ENCODE results near the gene PIBF1. TPM values are rescaled to one million over a fixed set of nuclear protein-coding genes. Genes with fewer than 3 reads are reported as not detected.

The PIBF1 gene
- total RNA-seq, 1 experiment from 2014 or later: 12.1 TPM

DNA sequence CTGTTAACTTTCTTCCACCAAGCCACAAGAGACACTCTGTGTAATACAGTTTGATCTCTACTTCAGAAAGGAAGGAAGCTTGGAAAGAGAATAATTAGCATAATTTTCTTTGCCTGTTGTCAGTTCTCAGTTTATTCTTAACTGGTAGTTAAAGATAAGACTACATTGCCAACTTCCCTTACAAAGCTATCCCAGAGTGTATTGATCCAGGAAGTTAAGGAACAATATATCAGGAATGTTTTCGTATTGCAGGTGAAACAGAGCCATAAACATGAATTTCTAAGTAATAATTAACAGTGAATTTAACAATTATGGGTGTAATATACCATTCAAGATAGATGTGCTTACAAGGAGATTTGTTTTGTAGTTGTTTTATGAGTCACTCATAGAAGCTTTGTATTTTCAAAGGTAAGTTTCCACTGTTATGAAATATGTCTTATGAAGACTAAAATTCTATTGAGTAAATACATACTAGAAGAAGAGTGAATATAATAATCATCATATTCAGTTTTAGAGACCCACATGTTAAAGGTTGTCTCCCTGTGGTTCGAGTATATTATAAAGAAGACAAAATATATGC is 188.5 kb downstream of the PIBF1 start:
- no peak for DNase-seq (ENCODE audit: low read depth, low spot score)
- in situ Hi-C loops (cut with HindIII; ENCODE audit: low pct_unique_long_range_greater_than_20kb, low sequenced_read_pairs): no loop called here

- no peak for DNase-seq (ENCODE audit: low read depth, low spot score)
- in situ Hi-C loops (cut with HindIII; ENCODE audit: low pct_unique_long_range_greater_than_20kb, low sequenced_read_pairs): no loop called here
These were observed 189.0 kb downstream of the PIBF1 start for GRCh38 chr13:72970956-72971355.

DNA sequence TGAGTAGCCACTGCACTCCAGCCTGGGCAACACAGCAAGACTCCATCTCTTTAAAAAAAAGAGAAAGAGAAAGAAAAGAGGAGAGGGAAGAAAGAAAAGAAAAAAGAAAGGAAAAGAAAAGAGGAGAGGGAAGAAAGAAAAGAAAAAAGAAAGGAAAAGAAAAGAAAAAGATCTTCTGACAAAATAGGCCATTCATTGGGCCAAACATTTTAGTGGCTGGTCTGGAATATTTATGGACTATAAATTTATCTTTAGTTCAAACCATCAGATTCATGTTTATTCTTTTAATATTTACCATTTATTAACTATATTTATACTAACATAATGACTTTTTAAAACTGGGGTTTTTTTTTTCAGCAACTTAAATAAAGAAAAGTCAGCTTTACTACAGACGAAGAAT is 191.3 kb downstream of the PIBF1 start:
- in situ Hi-C loops (cut with HindIII; ENCODE audit: low pct_unique_long_range_greater_than_20kb, low sequenced_read_pairs): no loop called here
- no peak for DNase-seq (ENCODE audit: low read depth, low spot score)

DNA sequence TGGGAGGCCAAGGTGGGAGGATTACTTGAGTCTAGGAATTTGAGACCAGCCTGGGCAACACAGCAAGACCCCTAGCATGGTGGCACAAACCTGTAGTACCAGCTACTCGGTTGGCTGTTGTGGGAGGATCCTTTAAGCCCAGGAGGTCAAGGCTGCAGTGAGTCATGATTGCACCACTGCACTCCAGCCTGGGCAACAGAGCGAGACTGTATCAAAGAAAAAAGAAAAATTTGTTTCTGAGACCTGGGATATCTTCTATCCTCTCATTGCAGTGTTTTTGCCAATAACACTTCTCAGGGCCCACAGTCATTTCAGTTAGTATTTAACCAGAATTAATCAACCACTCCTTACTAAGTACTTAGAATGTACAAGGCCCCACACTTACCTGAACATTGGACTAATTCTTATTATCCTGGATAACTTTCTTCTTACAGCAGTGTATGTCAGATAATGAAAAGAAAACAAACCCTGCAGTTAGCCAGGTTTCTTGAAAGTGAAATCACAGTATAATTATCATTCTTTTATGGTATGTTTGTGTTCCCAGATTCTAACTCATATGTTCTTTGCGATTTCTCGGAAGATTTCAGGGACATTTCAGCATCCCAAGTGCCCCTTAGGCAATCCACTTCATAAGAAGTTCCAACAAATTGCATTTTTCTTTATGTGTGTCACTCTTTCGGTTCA is 201.3 kb downstream of the PIBF1 start:
- no peak for DNase-seq (ENCODE audit: low read depth, low spot score)
- in situ Hi-C loops (cut with HindIII; ENCODE audit: low pct_unique_long_range_greater_than_20kb, low sequenced_read_pairs): no loop called here

- in situ Hi-C loops (cut with HindIII; ENCODE audit: low pct_unique_long_range_greater_than_20kb, low sequenced_read_pairs): no loop called here
- DNase-seq (ENCODE audit: low read depth, low spot score): no peak
These were observed 203.7 kb downstream of the PIBF1 start for GRCh38 chr13:72985610-72986009.

DNA sequence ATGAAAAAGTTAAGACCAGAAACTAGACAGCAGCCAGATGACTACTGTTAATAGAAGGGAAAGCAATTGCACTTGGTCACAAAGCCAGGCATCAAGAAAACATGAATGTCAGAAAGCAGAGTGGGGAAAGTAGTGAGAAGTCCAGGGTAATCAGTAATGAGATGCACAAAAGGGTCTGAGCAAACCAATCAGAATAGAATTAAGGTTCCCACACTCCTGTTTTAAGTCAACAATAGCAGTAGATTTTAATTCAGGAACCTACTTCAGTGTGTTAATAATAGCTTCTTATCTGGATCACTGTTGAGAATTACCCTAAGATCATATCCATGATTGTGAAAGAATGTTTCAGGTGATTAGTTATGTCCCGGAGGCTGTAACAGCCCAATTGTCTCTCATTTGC is 204.3 kb downstream of the PIBF1 start:
- DNase-seq (ENCODE audit: low read depth, low spot score): no peak
- in situ Hi-C loops (cut with HindIII; ENCODE audit: low pct_unique_long_range_greater_than_20kb, low sequenced_read_pairs): no loop called here

GRCh38 chr13:72990953-72991352 is 209.0 kb downstream of the PIBF1 start:
- no peak for DNase-seq (ENCODE audit: low read depth, low spot score)
- in situ Hi-C loops (cut with HindIII; ENCODE audit: low pct_unique_long_range_greater_than_20kb, low sequenced_read_pairs): no loop called here

GRCh38 chr13:72998012-72998411 is 216.1 kb downstream of the PIBF1 start:
- in situ Hi-C loops (cut with HindIII; ENCODE audit: low pct_unique_long_range_greater_than_20kb, low sequenced_read_pairs): no loop called here
- no peak for DNase-seq (ENCODE audit: low read depth, low spot score)

DNA sequence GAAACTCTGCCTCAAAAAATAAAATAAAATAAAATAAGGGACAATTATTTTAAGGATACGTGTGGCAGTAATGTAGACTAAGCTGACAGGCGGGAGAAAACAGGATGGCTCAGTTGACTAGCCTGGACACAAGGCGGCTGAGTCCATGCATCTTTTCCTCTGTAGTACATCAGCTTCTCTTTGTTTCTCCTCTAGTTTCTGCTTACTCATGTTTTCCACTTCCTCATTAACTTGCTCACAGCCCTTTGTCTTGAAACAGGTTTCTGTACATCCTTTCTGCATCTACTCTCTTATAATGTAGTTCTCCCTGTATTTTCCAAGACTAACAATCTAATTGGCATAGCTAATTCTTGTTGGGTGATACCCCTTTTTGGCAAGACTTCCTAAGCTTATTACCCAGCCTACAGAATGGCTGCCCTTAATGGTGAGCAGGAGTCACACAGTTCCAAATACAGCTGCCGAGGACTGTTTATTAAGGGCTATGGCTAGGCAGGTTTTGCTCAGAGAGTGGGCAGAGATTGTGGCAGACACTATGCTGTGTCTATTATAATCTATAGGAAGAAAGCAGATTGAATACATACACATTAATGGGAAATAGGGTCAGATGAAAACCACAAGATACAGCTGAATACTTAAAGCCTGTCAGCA is 218.2 kb downstream of the PIBF1 start:
- no peak for DNase-seq (ENCODE audit: low read depth, low spot score)
- in situ Hi-C loops (cut with HindIII; ENCODE audit: low pct_unique_long_range_greater_than_20kb, low sequenced_read_pairs): no loop called here

- in situ Hi-C loops (cut with HindIII; ENCODE audit: low pct_unique_long_range_greater_than_20kb, low sequenced_read_pairs): no loop called here
- no peak for DNase-seq (ENCODE audit: low read depth, low spot score)
These were observed 220.0 kb downstream of the PIBF1 start for GRCh38 chr13:73001971-73002370.

GRCh38 chr13:73011751-73012150 is 229.8 kb downstream of the PIBF1 start:
- in situ Hi-C loops (cut with HindIII; ENCODE audit: low pct_unique_long_range_greater_than_20kb, low sequenced_read_pairs): no loop called here
- DNase-seq (ENCODE audit: low read depth, low spot score): no peak

GRCh38 chr13:73015805-73016204 is 233.9 kb downstream of the PIBF1 start:
- in situ Hi-C loops (cut with HindIII; ENCODE audit: low pct_unique_long_range_greater_than_20kb, low sequenced_read_pairs): no loop called here
- DNase-seq (ENCODE audit: low read depth, low spot score): no peak

GRCh38 chr13:73018336-73018735 is 236.4 kb downstream of the PIBF1 start:
- DNase-seq (ENCODE audit: low read depth, low spot score): no peak
- in situ Hi-C loops (cut with HindIII; ENCODE audit: low pct_unique_long_range_greater_than_20kb, low sequenced_read_pairs): no loop called here

- no peak for DNase-seq (ENCODE audit: low read depth, low spot score)
- in situ Hi-C loops (cut with HindIII; ENCODE audit: low pct_unique_long_range_greater_than_20kb, low sequenced_read_pairs): no loop called here
These were observed 243.5 kb downstream of the PIBF1 start for GRCh38 chr13:73025217-73026012.

DNA sequence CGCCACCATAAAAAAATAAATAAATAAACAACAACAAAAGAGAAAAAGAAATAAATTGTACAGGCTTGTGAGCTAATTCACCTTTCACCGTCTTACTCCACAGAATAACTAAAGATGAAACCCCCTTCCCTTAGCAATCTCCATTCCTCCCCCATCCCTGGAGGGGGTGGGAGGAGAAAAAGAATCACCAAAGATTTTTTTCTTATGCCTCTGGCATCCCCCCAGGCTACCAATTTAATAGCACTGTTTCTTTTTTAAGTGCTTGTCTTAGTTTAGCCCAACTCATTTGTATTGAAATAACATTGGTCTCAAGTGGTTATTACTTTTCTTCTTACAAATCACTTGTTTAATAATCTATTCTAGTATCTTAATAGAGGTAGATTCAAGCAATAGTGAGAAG is 253.0 kb downstream of the PIBF1 start:
- DNase-seq (ENCODE audit: low read depth, low spot score): no peak
- in situ Hi-C loops (cut with HindIII; ENCODE audit: low pct_unique_long_range_greater_than_20kb, low sequenced_read_pairs): no loop called here

- DNase-seq (ENCODE audit: low read depth, low spot score): no peak
- in situ Hi-C loops (cut with HindIII; ENCODE audit: low pct_unique_long_range_greater_than_20kb, low sequenced_read_pairs): no loop called here
These were observed 253.7 kb downstream of the PIBF1 start for GRCh38 chr13:73035660-73036059.

- no peak for DNase-seq (ENCODE audit: low read depth, low spot score)
- in situ Hi-C loops (cut with HindIII; ENCODE audit: low pct_unique_long_range_greater_than_20kb, low sequenced_read_pairs): no loop called here
These were observed 254.6 kb downstream of the PIBF1 start for GRCh38 chr13:73036566-73036965.

GRCh38 chr13:73038064-73038463 is 256.1 kb downstream of the PIBF1 start:
- in situ Hi-C loops (cut with HindIII; ENCODE audit: low pct_unique_long_range_greater_than_20kb, low sequenced_read_pairs): no loop called here
- no peak for DNase-seq (ENCODE audit: low read depth, low spot score)
